Hepatocyte (in vitro differentiated cells): ENCODE data around the gene XRCC4.

ENCODE experiments used
- EZH2 ChIP-seq: fragments of 200-600 bp; sonication (generic); IDR thresholded peaks from 2 replicates; pipeline ENCODE4 v1.6.1; 2016; ENCODE audit warnings: antibody characterized with exemption, mild to moderate bottlenecking, borderline replicate concordance
- EZH2phosphoT487 ChIP-seq: fragments of 200-600 bp; sonication (generic); IDR thresholded peaks from one replicate; pipeline ENCODE4 v1.6.1; 2018; ENCODE audit warnings: antibody characterized with exemption, mild to moderate bottlenecking, low read depth, moderate library complexity; ENCODE audit not compliant: unreplicated experiment, severe bottlenecking

DNA sequence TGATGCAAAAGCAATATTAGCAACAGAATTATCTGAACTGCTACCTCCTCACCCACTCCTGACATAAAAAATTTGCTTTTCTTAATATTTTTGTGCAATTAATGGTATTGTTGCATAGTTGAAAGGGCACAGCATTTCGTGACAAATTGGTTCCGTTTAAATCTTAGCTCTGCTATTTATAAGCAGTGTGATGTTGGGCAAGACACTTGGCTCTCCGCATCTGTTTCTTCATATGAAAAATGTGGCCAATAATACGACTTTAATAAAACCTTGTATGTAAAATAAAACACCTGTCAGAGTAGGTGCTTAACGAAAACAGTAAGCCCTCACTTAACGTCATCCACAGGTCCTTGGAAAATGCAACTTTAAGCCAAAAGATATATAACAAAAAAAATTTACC, 4.4 kb upstream of the XRCC4 start:
- TF ChIP-seq EZH2phosphoT487 (no peak), EZH2 (no peak)
